IgD-negative memory B cell (primary cell): ENCODE results near the gene USP19. TPM values are rescaled to one million over a fixed set of nuclear protein-coding genes. Genes with fewer than 3 reads are reported as not detected.
A peak's percentile ranks its signal among the peaks of the same experiment; 100 is the strongest.

Experiments used
- H3K27ac Mint-ChIP-seq, 3 donors: one replicate each; pipeline ENCODE4 v1.8.0; 2020 to 2022; ENCODE audit warnings: mild to moderate bottlenecking in 3 of 3, mixed read lengths in 3 of 3, moderate library complexity in 1 of 3
- H3K27me3 Mint-ChIP-seq: one replicate; pipeline ENCODE4 v1.8.0; 2021; ENCODE audit warnings: mixed read lengths
- H3K36me3 Mint-ChIP-seq: one replicate; pipeline ENCODE4 v1.8.0; 2020; ENCODE audit warnings: mild to moderate bottlenecking, mixed read lengths
- H3K4me1 Mint-ChIP-seq, 3 donors: one replicate each; pipeline ENCODE4 v1.8.0; 2020 to 2022; ENCODE audit warnings: mixed read lengths in 3 of 3, mild to moderate bottlenecking in 1 of 3
- H3K4me3 Mint-ChIP-seq, 4 donors: one replicate each; pipeline ENCODE4 v1.8.0; 2020 to 2022; ENCODE audit warnings: mild to moderate bottlenecking in 4 of 4, mixed read lengths in 4 of 4, moderate library complexity in 3 of 4
- H3K9me3 Mint-ChIP-seq, 3 donors: one replicate each; pipeline ENCODE4 v1.8.0; 2020 to 2021; ENCODE audit warnings: mixed read lengths in 3 of 3, mild to moderate bottlenecking in 1 of 3
- polyA plus RNA-seq: library from polyadenylated mRNA; unstranded; fragments of 300-500 nt; fragmentation: Illumina TruSeq; gene quantifications from one replicate; pipeline ENCODE4 v1.2.3, GENCODE V29; 2021

USP19 gene
- polyA plus RNA-seq, 1 donor from 2014 or later = 23.5 TPM

DNA sequence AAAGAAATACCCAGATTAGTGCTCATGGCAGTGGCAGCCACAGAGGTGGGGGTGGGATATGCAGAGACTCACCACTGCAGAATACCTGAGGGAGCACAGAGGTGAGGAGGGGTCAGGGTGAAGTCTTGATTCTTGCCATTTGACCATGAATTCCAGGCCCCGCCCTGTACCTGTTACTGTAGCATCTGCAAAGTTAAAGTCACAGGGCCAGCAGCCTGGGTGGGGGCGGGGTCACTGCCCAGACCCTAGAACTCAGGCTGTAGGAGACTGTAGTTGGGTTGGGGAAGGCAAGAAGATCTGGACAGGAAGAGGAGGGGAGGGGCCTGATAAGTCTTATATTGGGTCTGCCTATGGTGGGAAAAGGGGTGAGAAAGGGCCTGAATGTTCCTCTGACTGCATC is 31.0 kb upstream of the USP19 start:
- H3K27me3 Mint-ChIP-seq = no peaks in the 10 kb centered on the region
- no peak overlapping the region for H3K27ac Mint-ChIP-seq
- no peak overlapping the region for H3K4me3 Mint-ChIP-seq
- H3K4me1 Mint-ChIP-seq = peaks cover 0 to 2% (median 0%) of the 10 kb centered on the region in 3 donors
- H3K36me3 Mint-ChIP-seq = no peaks in the 10 kb centered on the region
- no peaks in the 10 kb centered on the region for H3K9me3 Mint-ChIP-seq

- H3K4me3 Mint-ChIP-seq = no peak overlapping the region
- H3K27ac Mint-ChIP-seq = no peak overlapping the region
- no peaks in the 10 kb centered on the region for H3K27me3 Mint-ChIP-seq
- no peaks in the 10 kb centered on the region for H3K36me3 Mint-ChIP-seq
- H3K9me3 Mint-ChIP-seq = no peaks in the 10 kb centered on the region
- peaks cover 0 to 2% (median 0%) of the 10 kb centered on the region in 3 donors for H3K4me1 Mint-ChIP-seq
These were observed 27.5 kb upstream of the USP19 start for GRCh38 chr3:49148159-49148558.

DNA sequence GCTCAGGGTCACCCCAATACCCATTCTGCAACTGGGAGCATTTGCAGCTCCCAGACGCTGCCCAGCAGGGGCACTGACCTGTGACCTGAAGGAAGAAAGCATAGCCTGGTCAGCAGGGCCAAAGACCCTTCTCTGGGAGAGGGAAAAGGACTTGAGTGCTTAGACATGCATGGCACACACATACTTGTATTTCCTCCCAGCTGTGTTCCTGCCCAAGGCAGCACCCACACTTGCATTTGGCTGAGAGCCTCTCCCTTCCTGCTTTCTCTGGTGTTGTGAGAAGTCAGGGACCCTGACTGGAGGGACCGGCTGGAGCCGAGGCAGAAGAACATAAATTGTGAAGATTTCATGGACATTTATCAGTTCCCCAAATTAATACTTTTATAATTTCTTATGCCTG is 19.5 kb upstream of the USP19 start:
- Mint-ChIP-seq H3K4me1 (peaks cover 0 to under 1% (median 0%) of the 10 kb centered on the region in 3 donors), H3K27ac (no peak overlapping the region), H3K9me3 (peaks cover 0 to 5% (median 4%) of the 10 kb centered on the region in 3 donors), H3K4me3 (no peak overlapping the region), H3K36me3 (peaks cover 3% of the 10 kb centered on the region), H3K27me3 (peaks cover 9% of the 10 kb centered on the region)

DNA sequence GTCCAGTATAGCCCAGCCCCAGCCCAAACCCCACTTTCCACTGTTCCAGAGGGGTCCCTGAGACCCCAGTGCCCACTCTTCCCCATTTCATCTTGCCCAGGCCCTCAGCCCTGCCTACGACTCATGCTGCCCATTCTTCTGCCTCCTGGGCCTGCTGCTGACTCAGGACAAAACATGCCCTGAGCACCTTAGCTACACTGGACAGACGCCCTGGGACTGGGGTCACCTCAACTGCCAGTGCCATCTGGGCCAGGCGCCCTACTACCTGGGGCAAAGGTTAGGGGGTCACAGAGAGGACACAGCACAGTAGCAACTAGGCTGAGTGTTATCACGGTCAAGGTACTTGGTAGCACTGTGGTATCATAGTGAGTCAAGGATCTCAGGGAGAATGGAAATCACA is 14.9 kb upstream of the USP19 start:
- H3K4me3 Mint-ChIP-seq = peak overlapping the region in 1 of 4 donors; percentile 52
- no peak overlapping the region for H3K27ac Mint-ChIP-seq
- H3K27me3 Mint-ChIP-seq = peaks cover 26% of the 10 kb centered on the region
- H3K4me1 Mint-ChIP-seq = peaks cover 0 to 4% (median 1%) of the 10 kb centered on the region in 3 donors
- no peaks in the 10 kb centered on the region for H3K9me3 Mint-ChIP-seq
- peaks cover 3% of the 10 kb centered on the region for H3K36me3 Mint-ChIP-seq

DNA sequence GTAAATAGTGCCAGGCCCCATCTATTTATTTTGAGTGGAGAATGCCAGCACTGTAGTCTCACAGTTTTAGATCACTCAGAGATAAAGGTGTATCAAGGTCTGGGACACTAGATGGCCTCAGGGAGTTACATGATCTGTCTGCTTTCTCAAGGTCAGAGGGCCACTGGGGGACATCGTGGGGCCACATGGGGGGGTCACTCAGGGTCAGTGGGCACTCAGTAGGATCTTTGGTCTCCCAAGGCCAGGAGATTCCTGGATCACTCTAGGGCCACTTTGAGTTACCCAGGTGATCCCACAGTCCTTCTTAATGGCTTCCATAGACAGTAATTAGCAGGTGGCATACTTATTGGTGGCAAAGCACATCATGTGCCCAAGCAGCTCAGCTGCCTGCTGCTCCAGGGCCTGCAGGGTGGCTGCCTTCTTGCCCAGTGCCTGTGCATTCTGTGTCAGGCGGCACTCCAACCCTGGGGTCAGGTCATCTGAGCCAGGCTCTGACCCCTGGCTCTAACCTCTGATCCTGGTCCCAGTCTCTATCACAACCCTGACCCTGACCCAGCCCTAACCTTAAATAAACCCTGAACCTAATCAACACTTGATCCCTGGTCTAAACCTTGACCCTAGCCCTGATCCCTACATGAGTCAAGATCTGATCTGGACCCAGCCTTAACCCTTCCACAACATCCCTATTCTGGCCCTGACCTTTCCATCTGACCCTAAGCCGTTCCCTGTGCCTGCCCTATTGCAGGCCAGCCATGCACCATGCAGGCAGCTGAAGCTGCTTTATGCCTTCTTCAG is 14.0 kb upstream of the USP19 start:
- Mint-ChIP-seq H3K9me3 (no peaks in the 10 kb centered on the region), H3K4me1 (peaks cover 0 to 4% (median 1%) of the 10 kb centered on the region in 3 donors), H3K27me3 (peaks cover 25% of the 10 kb centered on the region), H3K27ac (no peak overlapping the region), H3K36me3 (peaks cover 3% of the 10 kb centered on the region), H3K4me3 (no peak overlapping the region)

- Mint-ChIP-seq H3K36me3 (peaks cover 3% of the 10 kb centered on the region), H3K4me1 (peaks cover 0 to 4% (median 1%) of the 10 kb centered on the region in 3 donors), H3K9me3 (no peaks in the 10 kb centered on the region), H3K4me3 (peak overlapping the region in 2 of 4 donors; percentile 12 to 58), H3K27me3 (peaks cover 25% of the 10 kb centered on the region), H3K27ac (no peak overlapping the region)
These were observed 12.8 kb upstream of the USP19 start for GRCh38 chr3:49133226-49133951.

- Mint-ChIP-seq H3K4me1 (peaks cover 0 to 4% (median 1%) of the 10 kb centered on the region in 3 donors), H3K9me3 (no peaks in the 10 kb centered on the region), H3K27me3 (peaks cover 25% of the 10 kb centered on the region), H3K27ac (no peak within 1 kb of the TSS), H3K4me3 (peak within 1 kb of the TSS in 2 of 4 donors; percentile 12 to 58), H3K36me3 (peaks cover 3% of the 10 kb centered on the region)
These were observed 12.0 kb upstream of the USP19 start, which contains the start of gene LAMB2 for GRCh38 chr3:49132437-49133225. Gene LAMB2 (minus strand): TSS chr3:49133050. CDS start chr3:49132867, 183 bp downstream.

- H3K27me3 Mint-ChIP-seq = peaks cover 23% of the 10 kb centered on the region
- peak overlapping the region in 1 of 4 donors; percentile 9 for H3K4me3 Mint-ChIP-seq
- H3K4me1 Mint-ChIP-seq = peaks cover 0 to 4% (median 1%) of the 10 kb centered on the region in 3 donors
- peaks cover 3% of the 10 kb centered on the region for H3K36me3 Mint-ChIP-seq
- no peaks in the 10 kb centered on the region for H3K9me3 Mint-ChIP-seq
- H3K27ac Mint-ChIP-seq = no peak overlapping the region
These were observed 11.4 kb upstream of the USP19 start for GRCh38 chr3:49132073-49132436.

DNA sequence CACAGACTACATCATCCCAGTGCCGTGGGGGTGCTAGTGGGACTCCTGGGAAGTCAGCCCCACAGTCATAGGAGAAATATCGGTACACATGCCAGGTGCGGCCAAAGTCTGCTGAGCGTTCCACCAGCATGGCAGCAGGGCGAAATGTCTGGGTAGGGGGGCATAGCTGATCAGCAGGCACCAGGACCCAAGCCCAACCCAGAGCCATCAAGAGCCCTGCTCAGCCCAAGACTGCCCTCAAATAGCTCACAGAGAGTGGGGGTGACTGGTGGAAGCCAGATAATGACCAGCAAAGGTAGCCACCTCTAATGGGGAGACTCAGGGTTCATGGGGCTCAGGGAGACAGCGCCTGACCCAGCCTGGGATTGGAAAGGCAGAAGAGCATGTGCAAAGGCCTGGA is 11.0 kb upstream of the USP19 start:
- Mint-ChIP-seq H3K36me3 (peaks cover 3% of the 10 kb centered on the region), H3K4me1 (peaks cover 0 to 4% (median 1%) of the 10 kb centered on the region in 3 donors), H3K27me3 (peaks cover 23% of the 10 kb centered on the region), H3K4me3 (no peak overlapping the region), H3K27ac (no peak overlapping the region), H3K9me3 (no peaks in the 10 kb centered on the region)

GRCh38 chr3:49131040-49131439 is 10.4 kb upstream of the USP19 start:
- Mint-ChIP-seq H3K27me3 (peaks cover 23% of the 10 kb centered on the region), H3K36me3 (peaks cover 3% of the 10 kb centered on the region), H3K4me1 (peaks cover 0 to 4% (median 1%) of the 10 kb centered on the region in 3 donors), H3K4me3 (no peak overlapping the region), H3K9me3 (no peaks in the 10 kb centered on the region), H3K27ac (no peak overlapping the region)

GRCh38 chr3:49124991-49125670 is 4.5 kb upstream of the USP19 start:
- H3K4me3 Mint-ChIP-seq = no peak overlapping the region
- H3K9me3 Mint-ChIP-seq = no peaks in the 10 kb centered on the region
- peaks cover 1% of the 10 kb centered on the region for H3K36me3 Mint-ChIP-seq
- H3K4me1 Mint-ChIP-seq = peaks cover 0 to 2% (median under 1%) of the 10 kb centered on the region in 3 donors
- no peaks in the 10 kb centered on the region for H3K27me3 Mint-ChIP-seq
- H3K27ac Mint-ChIP-seq = peak overlapping the region in 1 of 3 donors; percentile 49

- Mint-ChIP-seq H3K27ac (no peak overlapping the region), H3K4me3 (no peak overlapping the region), H3K27me3 (no peaks in the 10 kb centered on the region), H3K9me3 (no peaks in the 10 kb centered on the region), H3K36me3 (peaks cover 1% of the 10 kb centered on the region), H3K4me1 (peaks cover 0 to 6% (median 5%) of the 10 kb centered on the region in 3 donors)
These were observed 3.6 kb upstream of the USP19 start for GRCh38 chr3:49124203-49124602.

DNA sequence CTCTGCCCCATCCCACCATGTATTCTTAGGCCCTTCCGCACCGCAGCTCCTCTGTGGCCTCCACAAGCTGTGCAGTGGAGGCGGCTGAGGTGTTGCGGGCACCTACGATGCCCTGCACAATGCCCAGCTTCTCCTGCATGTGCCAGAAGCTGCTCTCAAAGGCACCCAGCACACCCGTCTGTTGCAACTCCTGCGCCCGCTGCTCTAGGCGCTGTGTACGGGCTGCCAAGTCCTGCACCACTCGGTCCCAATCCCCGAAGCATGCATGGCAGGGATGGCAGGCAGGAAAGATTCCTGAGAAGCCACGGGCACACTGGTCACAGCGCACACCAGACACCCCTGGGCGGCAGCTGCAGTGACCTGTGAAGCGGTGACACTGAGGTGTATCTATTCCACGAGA is 3.1 kb upstream of the USP19 start:
- H3K36me3 Mint-ChIP-seq = peaks cover 1% of the 10 kb centered on the region
- H3K27ac Mint-ChIP-seq = peak overlapping the region in 1 of 3 donors; percentile 43
- peak overlapping the region in 2 of 4 donors; percentile 33 to 76 for H3K4me3 Mint-ChIP-seq
- H3K4me1 Mint-ChIP-seq = peaks cover 0 to 6% (median 5%) of the 10 kb centered on the region in 3 donors
- no peaks in the 10 kb centered on the region for H3K27me3 Mint-ChIP-seq
- H3K9me3 Mint-ChIP-seq = no peaks in the 10 kb centered on the region

GRCh38 chr3:49122886-49123545 is 2.4 kb upstream of the USP19 start:
- Mint-ChIP-seq H3K36me3 (peaks cover 1% of the 10 kb centered on the region), H3K4me1 (peaks cover 0 to 6% (median 5%) of the 10 kb centered on the region in 3 donors), H3K27ac (peak overlapping the region in 1 of 3 donors; percentile 43), H3K4me3 (peak overlapping the region in 1 of 4 donors; percentile 33), H3K27me3 (no peaks in the 10 kb centered on the region), H3K9me3 (no peaks in the 10 kb centered on the region)
